HL-60 (cell line): ENCODE results near the gene AP1S3.

Experiments used
- DNase-seq, 2 experiments: peaks; one replicate each; pipeline ENCODE4 v3.0.0-alpha.2; 2010 to 2020; ENCODE audit warnings: low read depth in 1 of 2, low spot score in 1 of 2
- H3K27ac ChIP-seq: fragments of 250-450 bp; sonication (Bioruptor Pico); replicated peaks from 2 replicates; pipeline ENCODE4 v1.5.1; 2020; ENCODE audit warnings: mild to moderate bottlenecking, moderate library complexity
- H3K27me3 ChIP-seq: fragments of 250-450 bp; sonication (Bioruptor Pico); 2 replicates; pipeline ENCODE4 v1.5.1; 2021; ENCODE audit warnings: mild to moderate bottlenecking, moderate library complexity; ENCODE audit not compliant: insufficient read depth, poor library complexity, severe bottlenecking
- H3K4me3 ChIP-seq: replicated peaks from 2 replicates; pipeline ENCODE4 v1.5.1; 2011; ENCODE audit warnings: mild to moderate bottlenecking, control low read depth, low read length; ENCODE audit not compliant: insufficient read depth
- CTCF ChIP-seq: IDR thresholded peaks from one replicate; pipeline ENCODE4 v1.5.1; 2011; ENCODE audit warnings: low read length, control low read depth, inconsistent platforms; ENCODE audit not compliant: insufficient read depth
- GABPA ChIP-seq: IDR thresholded peaks from 2 replicates; pipeline ENCODE4 v1.6.1; 2012; ENCODE audit warnings: low read depth
- POLR2AphosphoS5 ChIP-seq: IDR thresholded peaks from 2 replicates; pipeline ENCODE4 v1.6.1; 2012; ENCODE audit warnings: low read depth
- SPI1 ChIP-seq: IDR thresholded peaks from 2 replicates; pipeline ENCODE4 v1.6.1; 2012; ENCODE audit warnings: low read depth, mild to moderate bottlenecking, borderline replicate concordance
- TF ChIP-seq, protein P1 (sequence below): IDR thresholded peaks from 2 replicates; pipeline ENCODE4 v1.6.1; 2012; ENCODE audit warnings: low read depth; ENCODE audit not compliant: insufficient replicate concordance

The AP1S3 gene

GRCh38 chr2:223847410-223847809, 10.0 kb upstream of the AP1S3 start:
- Histone ChIP-seq H3K4me3 (no peak overlapping the region), H3K27ac (no peak overlapping the region), H3K27me3 (no peaks in the 10 kb centered on the region)
- no peak for DNase-seq
- TF ChIP-seq SPI1 (no peak), GABPA (no peak)

DNA sequence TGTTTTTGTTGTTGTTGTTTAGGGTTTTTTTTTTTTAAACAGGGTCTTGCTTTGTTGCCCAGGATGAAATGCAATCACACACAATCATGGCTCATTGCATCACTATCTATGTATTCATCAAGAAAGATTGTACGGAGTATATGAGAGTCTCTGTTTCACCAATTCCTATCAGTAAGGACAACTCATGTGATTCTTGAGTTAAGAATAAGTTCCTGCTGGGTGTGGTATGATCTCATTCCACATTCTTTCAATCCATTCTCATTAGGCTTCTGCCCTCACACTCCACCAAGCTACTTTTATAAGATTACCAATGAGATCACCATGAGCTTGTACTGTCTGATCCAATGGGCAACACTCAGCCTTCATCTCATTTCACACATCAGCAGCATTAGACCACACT, 9.1 kb upstream of the AP1S3 start:
- TF ChIP-seq POLR2AphosphoS5 (no peak), SPI1 (no peak), CTCF (no peak), GABPA (no peak)
- TF ChIP-seq, protein P1, sequence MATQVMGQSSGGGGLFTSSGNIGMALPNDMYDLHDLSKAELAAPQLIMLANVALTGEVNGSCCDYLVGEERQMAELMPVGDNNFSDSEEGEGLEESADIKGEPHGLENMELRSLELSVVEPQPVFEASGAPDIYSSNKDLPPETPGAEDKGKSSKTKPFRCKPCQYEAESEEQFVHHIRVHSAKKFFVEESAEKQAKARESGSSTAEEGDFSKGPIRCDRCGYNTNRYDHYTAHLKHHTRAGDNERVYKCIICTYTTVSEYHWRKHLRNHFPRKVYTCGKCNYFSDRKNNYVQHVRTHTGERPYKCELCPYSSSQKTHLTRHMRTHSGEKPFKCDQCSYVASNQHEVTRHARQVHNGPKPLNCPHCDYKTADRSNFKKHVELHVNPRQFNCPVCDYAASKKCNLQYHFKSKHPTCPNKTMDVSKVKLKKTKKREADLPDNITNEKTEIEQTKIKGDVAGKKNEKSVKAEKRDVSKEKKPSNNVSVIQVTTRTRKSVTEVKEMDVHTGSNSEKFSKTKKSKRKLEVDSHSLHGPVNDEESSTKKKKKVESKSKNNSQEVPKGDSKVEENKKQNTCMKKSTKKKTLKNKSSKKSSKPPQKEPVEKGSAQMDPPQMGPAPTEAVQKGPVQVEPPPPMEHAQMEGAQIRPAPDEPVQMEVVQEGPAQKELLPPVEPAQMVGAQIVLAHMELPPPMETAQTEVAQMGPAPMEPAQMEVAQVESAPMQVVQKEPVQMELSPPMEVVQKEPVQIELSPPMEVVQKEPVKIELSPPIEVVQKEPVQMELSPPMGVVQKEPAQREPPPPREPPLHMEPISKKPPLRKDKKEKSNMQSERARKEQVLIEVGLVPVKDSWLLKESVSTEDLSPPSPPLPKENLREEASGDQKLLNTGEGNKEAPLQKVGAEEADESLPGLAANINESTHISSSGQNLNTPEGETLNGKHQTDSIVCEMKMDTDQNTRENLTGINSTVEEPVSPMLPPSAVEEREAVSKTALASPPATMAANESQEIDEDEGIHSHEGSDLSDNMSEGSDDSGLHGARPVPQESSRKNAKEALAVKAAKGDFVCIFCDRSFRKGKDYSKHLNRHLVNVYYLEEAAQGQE, result no peak
- no peak overlapping the region for H3K4me3 ChIP-seq
- H3K27me3 ChIP-seq, result no peaks in the 10 kb centered on the region
- H3K27ac ChIP-seq, result no peak overlapping the region
- DNase-seq, result no peak

DNA sequence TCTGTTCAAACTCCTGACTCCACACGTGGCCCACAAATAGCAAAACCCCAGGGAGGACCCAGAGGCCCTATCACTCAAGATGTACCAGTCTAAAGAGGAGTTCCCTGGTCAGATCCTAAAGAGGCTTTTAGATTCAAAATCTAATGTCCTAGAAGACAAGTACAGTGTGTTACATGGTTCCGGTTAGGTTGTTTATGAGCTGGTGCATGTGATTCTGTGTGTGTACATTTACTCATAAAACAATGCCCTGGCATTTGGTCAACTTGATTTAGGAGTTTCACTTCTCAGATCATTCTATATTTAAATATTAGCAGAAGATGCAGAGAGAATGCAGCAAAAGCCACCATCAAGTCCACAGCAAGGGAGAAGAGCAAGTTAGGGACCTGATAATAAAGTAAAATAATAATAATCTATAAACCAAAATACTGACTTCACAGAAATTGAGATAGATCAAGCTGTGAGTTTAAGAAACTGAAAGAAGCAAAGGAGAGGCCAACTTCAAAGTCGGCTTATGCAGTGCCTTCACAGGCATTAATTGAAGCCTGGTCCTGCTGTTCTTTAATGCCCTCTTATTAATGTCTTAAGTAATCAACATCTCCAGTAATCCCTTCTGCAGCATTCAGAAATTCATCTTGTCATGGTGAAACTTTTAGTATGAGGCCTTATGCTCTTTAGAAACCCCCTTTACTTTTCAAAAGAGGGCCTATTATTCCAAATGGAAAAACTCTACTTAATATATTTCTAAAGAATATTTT, 4.2 kb upstream of the AP1S3 start:
- DNase-seq, result no peak
- no peak overlapping the region for H3K27ac ChIP-seq
- no peak for TF ChIP-seq SPI1
- TF ChIP-seq CTCF, result no peak
- TF ChIP-seq GABPA, result no peak
- H3K27me3 ChIP-seq, result no peaks in the 10 kb centered on the region
- no peak overlapping the region for H3K4me3 ChIP-seq

- no peak overlapping the region for H3K27ac ChIP-seq
- TF ChIP-seq CTCF (no peak), GABPA (no peak), SPI1 (peak; percentile 93), POLR2AphosphoS5 (0 out of 2 replicates have a peak, but pooled peaks have one; percentile 33)
- TF ChIP-seq, protein P1, result no peak
- H3K27me3 ChIP-seq, result no peaks in the 10 kb centered on the region
- peak; percentile 48 to 58 for DNase-seq
- H3K4me3 ChIP-seq, result peak overlapping the region; percentile 86
Observed at GRCh38 chr2:223835701-223836532, 1.5 kb downstream of the AP1S3 start.
